CD4-positive, alpha-beta T cell treated with Interferon gamma for 1 hour (primary cell): ENCODE measurements around the gene PRKCZ.

ENCODE experiments used
- DNase-seq: peaks from one replicate; pipeline ENCODE4 v3.0.0-alpha.2; 2020

The PRKCZ gene

GRCh38 chr1:2199042-2199810 is 149.0 kb downstream of the PRKCZ start:
- peak; percentile 91 for DNase-seq

- DNase-seq = no peak
These were observed 150.2 kb downstream of the PRKCZ start for GRCh38 chr1:2200308-2200943.

DNA sequence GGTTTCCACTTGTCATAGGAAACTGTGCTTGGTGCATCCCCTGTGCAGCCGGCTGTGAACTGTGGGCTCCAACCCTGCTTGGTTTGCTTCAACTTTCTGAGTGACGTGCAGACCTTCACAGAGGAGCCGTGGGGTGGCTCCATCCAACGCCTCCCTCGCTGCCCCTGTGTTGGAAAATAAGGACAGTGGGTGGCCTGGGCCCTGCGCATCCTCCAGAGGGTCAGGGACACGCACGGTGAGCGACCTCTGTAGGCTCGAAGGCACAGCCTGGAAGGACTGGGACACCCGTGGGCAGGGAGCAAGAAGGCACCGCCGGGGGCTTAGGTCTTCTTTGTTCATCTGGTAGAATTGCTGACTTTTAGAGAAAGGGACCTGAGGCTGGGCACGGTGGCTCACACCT is 150.9 kb downstream of the PRKCZ start:
- DNase-seq = no peak

DNA sequence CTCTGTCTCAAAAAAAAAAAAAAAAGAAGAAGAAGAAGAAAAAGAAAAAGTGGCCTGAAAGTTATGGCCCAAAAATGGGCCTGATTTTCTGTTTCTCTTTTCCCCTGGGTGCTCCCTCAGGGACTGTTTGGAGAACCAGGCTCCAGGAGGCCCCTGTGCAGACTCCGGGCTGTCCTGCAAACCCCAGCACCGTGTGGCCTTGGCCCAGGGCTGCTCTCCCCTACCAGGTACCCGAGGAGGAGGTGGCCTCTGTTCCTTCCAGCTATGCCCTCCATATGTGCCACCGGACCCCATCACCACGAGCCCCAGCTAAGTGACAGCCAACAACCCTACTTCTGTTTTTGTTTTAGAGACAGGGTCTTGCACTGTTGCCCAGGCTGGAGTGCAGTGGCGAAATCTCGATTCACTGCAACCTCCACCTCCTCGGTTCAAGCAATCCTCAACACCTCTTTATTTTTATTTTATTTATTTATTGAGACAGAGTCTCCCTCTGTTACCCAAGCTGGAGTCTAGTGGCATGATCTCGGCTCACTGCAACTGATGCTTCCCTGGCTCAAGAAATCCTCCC is 151.9 kb downstream of the PRKCZ start:
- no peak for DNase-seq

- no peak for DNase-seq
These were observed 152.8 kb downstream of the PRKCZ start for GRCh38 chr1:2202843-2203601.

DNA sequence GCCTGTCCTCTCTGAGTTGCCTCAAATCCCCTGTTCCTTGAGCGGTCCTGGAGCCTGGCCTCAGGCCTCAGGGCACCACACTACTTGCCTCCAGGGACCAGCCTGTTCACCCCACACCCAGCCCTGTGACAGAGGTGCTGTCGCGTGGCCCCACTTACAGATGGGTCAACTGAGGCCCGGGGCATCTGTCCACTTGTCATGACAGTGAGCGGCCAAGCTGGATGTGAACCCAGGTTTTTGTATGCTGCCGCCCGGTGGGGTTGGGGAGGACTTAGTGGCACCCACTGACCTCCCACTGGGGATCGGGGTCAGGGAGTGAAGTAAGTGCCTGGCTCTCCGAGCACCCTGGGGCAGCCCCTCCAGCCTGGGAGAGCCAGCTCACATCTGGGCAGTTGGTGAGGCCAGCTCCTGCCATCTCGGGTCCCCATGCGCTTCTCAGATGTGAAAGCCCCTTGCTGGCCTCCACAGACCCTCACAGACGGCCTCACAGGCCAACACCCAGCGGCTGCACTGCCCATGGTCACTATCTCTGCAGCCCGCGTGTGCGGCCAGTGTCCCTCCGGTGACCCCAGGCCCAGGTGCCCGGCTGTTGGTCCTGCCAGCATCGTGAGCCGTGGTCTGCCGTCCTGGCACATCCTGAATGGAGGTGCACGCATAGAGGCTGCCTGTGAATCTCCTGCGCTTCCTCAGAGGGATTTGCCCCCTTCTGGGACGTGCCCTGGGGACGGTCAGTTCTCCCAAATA is 153.6 kb downstream of the PRKCZ start:
- DNase-seq = no peak

- DNase-seq = no peak
These were observed 154.4 kb downstream of the PRKCZ start for GRCh38 chr1:2204415-2205190.

GRCh38 chr1:2205191-2205952 is 155.2 kb downstream of the PRKCZ start:
- peak; percentile 93 for DNase-seq

DNA sequence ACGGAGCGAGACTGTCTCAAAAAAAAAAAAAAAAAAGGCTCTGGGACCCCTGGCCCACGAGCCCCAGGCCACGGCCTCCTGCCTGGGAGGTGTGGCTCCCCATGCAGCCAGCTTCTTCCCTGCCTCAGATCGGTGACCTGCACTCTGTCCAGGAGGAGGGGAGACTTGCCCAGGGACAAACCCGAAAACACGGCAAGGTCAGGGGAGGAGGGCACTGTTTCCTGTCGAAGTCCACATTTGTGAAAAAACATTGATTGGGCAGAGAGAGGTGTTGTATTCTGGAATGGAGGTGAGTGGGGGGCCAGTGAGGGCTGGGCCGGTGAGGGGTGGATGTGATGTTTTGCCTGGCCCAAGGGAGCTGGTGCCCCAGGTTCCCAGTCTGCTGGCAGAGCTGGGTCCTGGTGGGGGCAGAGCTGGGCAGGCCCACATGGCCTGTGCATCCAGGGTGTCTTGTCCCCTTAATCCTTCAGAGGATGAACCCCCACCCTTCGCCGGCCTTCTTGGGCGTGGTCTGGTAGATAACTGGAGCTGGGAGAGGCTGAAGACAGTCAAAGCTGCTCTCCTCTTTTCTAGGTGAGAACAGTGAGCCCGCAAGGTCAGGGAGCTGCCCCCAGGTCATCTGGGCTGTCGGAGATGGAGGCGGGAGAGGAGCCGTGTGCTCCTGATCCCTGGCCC is 156.7 kb downstream of the PRKCZ start:
- DNase-seq = no peak

DNA sequence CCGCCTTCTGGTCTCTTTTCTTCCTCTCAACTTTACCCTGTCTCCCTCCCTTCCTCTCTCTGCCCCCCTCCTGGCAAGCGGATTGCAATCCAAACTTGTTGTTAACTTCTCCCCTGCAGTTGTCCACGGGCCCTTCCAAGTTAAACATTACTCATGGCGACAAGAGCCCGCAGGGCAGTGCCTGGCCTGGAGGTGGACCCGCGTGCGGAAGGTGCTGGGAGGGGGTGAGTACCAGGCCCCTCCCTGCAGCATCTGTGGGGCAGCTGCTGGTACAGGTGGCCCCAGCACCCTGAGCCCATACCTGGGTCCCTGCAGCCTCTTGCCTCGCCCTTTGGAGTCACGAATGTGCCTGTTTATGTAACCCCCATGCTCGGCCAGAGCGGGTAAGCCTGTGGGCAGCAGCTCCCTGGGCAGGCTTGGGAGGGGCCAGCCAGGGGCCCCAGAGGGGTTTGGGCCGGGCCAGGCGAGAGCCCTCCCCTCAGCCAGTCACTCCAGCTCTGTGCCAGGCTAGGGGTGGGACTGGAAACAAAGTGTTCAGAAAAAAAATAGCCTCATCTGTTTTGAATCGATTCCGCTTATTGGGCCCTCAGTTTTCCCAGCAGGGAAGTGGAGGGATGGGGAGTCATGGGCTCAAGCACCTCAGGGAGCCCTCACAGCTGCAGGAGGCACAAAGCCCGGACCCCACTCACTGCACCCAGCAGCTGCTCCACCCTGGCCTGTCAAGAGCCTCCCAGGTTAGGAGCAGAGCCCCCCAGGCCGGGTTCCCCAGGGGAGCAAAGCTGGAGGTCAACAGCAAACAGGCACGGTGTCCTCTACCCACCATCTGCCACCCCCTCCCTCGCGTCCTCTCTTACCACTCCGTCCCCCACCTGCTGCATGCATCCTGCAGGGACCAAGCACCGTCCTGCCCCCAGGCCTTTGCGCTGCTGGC is 158.4 kb downstream of the PRKCZ start:
- no peak for DNase-seq

- DNase-seq = no peak
These were observed 159.3 kb downstream of the PRKCZ start for GRCh38 chr1:2209400-2210083.

DNA sequence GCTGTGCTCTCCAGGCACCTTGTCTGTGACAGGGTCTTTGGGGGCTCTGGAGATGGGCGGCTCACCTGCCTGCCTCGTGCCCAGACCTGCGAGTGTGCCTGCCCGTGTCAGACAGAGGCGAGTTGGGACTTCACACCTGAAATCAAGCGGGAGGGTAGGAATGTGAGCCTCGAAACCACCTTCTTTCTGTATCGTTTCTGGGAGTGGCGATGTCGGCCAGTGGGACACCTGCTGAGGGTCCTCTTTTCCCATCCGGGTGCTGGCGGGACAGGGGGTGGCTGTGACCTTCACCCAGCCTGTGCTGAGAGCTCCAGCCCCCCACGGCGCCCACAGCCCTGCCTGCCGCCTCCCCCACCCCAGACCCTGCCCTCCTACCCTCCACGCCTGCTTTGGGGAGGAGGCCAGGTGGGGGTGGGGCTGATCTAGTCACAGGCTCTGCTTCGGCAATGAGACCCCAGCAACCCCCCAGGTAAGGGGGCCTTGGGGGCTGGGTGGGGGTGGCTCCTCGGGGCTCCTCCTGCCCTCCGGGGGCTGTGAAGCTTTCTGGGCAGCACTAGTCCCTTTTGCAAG is 160.0 kb downstream of the PRKCZ start:
- no peak for DNase-seq

DNA sequence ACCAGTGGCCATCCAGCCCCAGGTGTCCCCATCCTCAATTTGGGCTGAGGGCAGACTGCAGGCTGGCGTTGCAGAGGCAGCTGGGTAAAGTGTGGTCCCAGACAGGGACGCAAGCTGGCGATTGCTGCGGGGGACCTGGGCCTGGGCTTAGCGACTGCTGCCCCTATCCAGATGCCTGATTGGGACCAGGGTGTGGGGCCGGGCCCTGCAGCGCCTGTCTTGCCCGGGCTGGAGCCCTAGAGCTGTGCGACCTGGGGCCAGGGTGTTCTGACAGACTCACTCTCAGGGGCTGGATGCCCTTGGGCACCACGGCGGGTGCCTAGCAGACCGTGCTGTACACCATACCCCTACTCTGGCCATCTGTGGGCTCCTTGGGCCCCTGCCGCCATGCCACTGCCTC is 160.6 kb downstream of the PRKCZ start:
- no peak for DNase-seq

GRCh38 chr1:2212274-2212531 is 162.0 kb downstream of the PRKCZ start:
- DNase-seq = no peak

GRCh38 chr1:2212532-2213491 is 162.6 kb downstream of the PRKCZ start:
- DNase-seq = peak; percentile 82

- no peak for DNase-seq
These were observed 163.6 kb downstream of the PRKCZ start for GRCh38 chr1:2213576-2214505.
